22Rv1 (cell line): ENCODE measurements around the gene PLD1.

Experiments
- CTCF ChIP-seq: fragments of 450-650 bp; IDR thresholded peaks from 2 replicates; pipeline ENCODE4 v1.5.1; 2017; ENCODE audit warnings: mild to moderate bottlenecking
- ZFX ChIP-seq: fragments of 450-650 bp; IDR thresholded peaks from 2 replicates; pipeline ENCODE4 v1.6.1; 2017; ENCODE audit warnings: antibody characterized with exemption, borderline replicate concordance

- TF ChIP-seq CTCF (no peak), ZFX (no peak)
Observed at GRCh38 chr3:171643033-171643432, 167.2 kb downstream of the PLD1 start.
